Measurements from ENCODE around the gene SPACA4. TPM values are rescaled to one million over a fixed set of nuclear protein-coding genes. Genes with fewer than 3 reads are reported as not detected.

Gene SPACA4
- total RNA-seq, 1 donor from 2014 or later: not detected

- no peak for DNase-seq
These were observed 9.7 kb upstream of the SPACA4 start for GRCh38 chr19:48596679-48597465.

- no peak for DNase-seq
These were observed 7.4 kb upstream of the SPACA4 start for GRCh38 chr19:48598996-48599700.

GRCh38 chr19:48600679-48601417 lies 5.7 kb upstream of the SPACA4 start:
- no peak for DNase-seq

- DNase-seq: no peak
These were observed 3.5 kb upstream of the SPACA4 start for GRCh38 chr19:48603001-48603400.

GRCh38 chr19:48603449-48603848 lies 3.1 kb upstream of the SPACA4 start:
- no peak for DNase-seq

- no peak for DNase-seq
These were observed 2.7 kb upstream of the SPACA4 start for GRCh38 chr19:48603850-48604249.

- no peak for DNase-seq
These were observed 815 bp downstream of the SPACA4 start for GRCh38 chr19:48607359-48607755.

GRCh38 chr19:48608798-48609263 lies 2.3 kb downstream of the SPACA4 start:
- no peak for DNase-seq

- no peak for DNase-seq
These were observed 3.1 kb downstream of the SPACA4 start for GRCh38 chr19:48609571-48610108.

GRCh38 chr19:48611872-48612271 lies 5.3 kb downstream of the SPACA4 start:
- no peak for DNase-seq

- DNase-seq: no peak
These were observed 6.7 kb downstream of the SPACA4 start for GRCh38 chr19:48613024-48613851.

GRCh38 chr19:48613852-48614435 lies 7.4 kb downstream of the SPACA4 start:
- DNase-seq: no peak

- DNase-seq: no peak
These were observed 8.1 kb downstream of the SPACA4 start, which contains the start of gene FAM83E for GRCh38 chr19:48614436-48615230. Gene FAM83E (minus strand): TSS chr19:48615076. CDS start chr19:48613372, 1,704 bp downstream.

- no peak for DNase-seq
These were observed 8.9 kb downstream of the SPACA4 start for GRCh38 chr19:48615231-48616040.

GRCh38 chr19:48616041-48616436 lies 9.5 kb downstream of the SPACA4 start:
- no peak for DNase-seq

- no peak for DNase-seq
These were observed 10.0 kb downstream of the SPACA4 start for GRCh38 chr19:48616491-48617056.

GRCh38 chr19:48617146-48617937 lies 10.8 kb downstream of the SPACA4 start:
- DNase-seq: no peak

- no peak for DNase-seq
These were observed 11.9 kb downstream of the SPACA4 start for GRCh38 chr19:48618278-48618915.
